SH-SY5Y (cell line): Measurements from ENCODE around the gene DDX46.

Source experiments
- GATA2 ChIP-seq: IDR thresholded peaks from 2 replicates; pipeline ENCODE4 v1.6.1; 2011; ENCODE audit warnings: mild to moderate bottlenecking, low read depth, low read length
- GATA3 ChIP-seq: IDR thresholded peaks from 2 replicates; pipeline ENCODE4 v1.6.1; 2011; ENCODE audit warnings: low read depth, mild to moderate bottlenecking, low read length, moderate library complexity

Gene DDX46

GRCh38 chr5:134813827-134814226 is 55.2 kb downstream of the DDX46 start:
- TF ChIP-seq GATA2 (no peak), GATA3 (no peak)

GRCh38 chr5:134817006-134817405 is 58.4 kb downstream of the DDX46 start:
- TF ChIP-seq GATA2 (no peak), GATA3 (no peak)

- TF ChIP-seq GATA2 (no peak), GATA3 (no peak)
These were observed 60.2 kb downstream of the DDX46 start for GRCh38 chr5:134818776-134819175.

GRCh38 chr5:134819407-134819963 is 60.9 kb downstream of the DDX46 start:
- TF ChIP-seq GATA2 = no peak
- no peak for TF ChIP-seq GATA3

GRCh38 chr5:134821841-134822240 is 63.3 kb downstream of the DDX46 start:
- TF ChIP-seq GATA3 = no peak
- TF ChIP-seq GATA2 = no peak

- TF ChIP-seq GATA2 = no peak
- no peak for TF ChIP-seq GATA3
These were observed 66.1 kb downstream of the DDX46 start for GRCh38 chr5:134824681-134825080.

- TF ChIP-seq GATA3 (no peak), GATA2 (no peak)
These were observed 66.6 kb downstream of the DDX46 start for GRCh38 chr5:134825212-134825611.

- no peak for TF ChIP-seq GATA2
- no peak for TF ChIP-seq GATA3
These were observed 74.9 kb downstream of the DDX46 start for GRCh38 chr5:134833340-134834032.

- no peak for TF ChIP-seq GATA3
- TF ChIP-seq GATA2 = no peak
These were observed 77.0 kb downstream of the DDX46 start for GRCh38 chr5:134835623-134836022.

GRCh38 chr5:134837530-134838181 is 79.1 kb downstream of the DDX46 start:
- TF ChIP-seq GATA3 (no peak), GATA2 (no peak)

- no peak for TF ChIP-seq GATA2
- TF ChIP-seq GATA3 = no peak
These were observed 82.2 kb downstream of the DDX46 start for GRCh38 chr5:134840811-134841210.

GRCh38 chr5:134844252-134844651 is 85.7 kb downstream of the DDX46 start:
- no peak for TF ChIP-seq GATA2
- no peak for TF ChIP-seq GATA3

GRCh38 chr5:134845335-134845851 is 86.8 kb downstream of the DDX46 start:
- no peak for TF ChIP-seq GATA3
- no peak for TF ChIP-seq GATA2

GRCh38 chr5:134845852-134846640 is 87.5 kb downstream of the DDX46 start, which contains the start of gene C5orf24:
Gene C5orf24 (plus strand): TSS chr5:134845968. CDS start chr5:134854901, 8,933 bp downstream.
- TF ChIP-seq GATA3 (0 out of 2 replicates have a peak, but pooled peaks have one; percentile 21), GATA2 (peak; percentile 89)
